NB4 (cell line): ENCODE results near the gene TAF10.

ENCODE experiments used
- DNase-seq: peaks from one replicate; pipeline ENCODE4 v3.0.0; 2010; ENCODE audit warnings: low read depth
- H3K4me3 ChIP-seq: one replicate; pipeline ENCODE4 v1.5.1; 2011; ENCODE audit warnings: mild to moderate bottlenecking, low read depth, low read length, moderate library complexity
- CTCF ChIP-seq: IDR thresholded peaks from one replicate; pipeline ENCODE4 v1.5.1; 2012; ENCODE audit warnings: low read depth, low read length
- MYC ChIP-seq: IDR thresholded peaks from 2 replicates; pipeline ENCODE4 v1.6.1; 2011; ENCODE audit warnings: low read depth, low read length
- POLR2A ChIP-seq: IDR thresholded peaks from 2 replicates; pipeline ENCODE4 v1.6.1; 2011; ENCODE audit warnings: mild to moderate bottlenecking; ENCODE audit not compliant: insufficient read length; ENCODE audit errors: extremely low read depth
- TF ChIP-seq, protein P1 (sequence below): IDR thresholded peaks from 2 replicates; pipeline ENCODE4 v1.6.1; 2011; ENCODE audit warnings: low read depth, low read length

The TAF10 gene

DNA sequence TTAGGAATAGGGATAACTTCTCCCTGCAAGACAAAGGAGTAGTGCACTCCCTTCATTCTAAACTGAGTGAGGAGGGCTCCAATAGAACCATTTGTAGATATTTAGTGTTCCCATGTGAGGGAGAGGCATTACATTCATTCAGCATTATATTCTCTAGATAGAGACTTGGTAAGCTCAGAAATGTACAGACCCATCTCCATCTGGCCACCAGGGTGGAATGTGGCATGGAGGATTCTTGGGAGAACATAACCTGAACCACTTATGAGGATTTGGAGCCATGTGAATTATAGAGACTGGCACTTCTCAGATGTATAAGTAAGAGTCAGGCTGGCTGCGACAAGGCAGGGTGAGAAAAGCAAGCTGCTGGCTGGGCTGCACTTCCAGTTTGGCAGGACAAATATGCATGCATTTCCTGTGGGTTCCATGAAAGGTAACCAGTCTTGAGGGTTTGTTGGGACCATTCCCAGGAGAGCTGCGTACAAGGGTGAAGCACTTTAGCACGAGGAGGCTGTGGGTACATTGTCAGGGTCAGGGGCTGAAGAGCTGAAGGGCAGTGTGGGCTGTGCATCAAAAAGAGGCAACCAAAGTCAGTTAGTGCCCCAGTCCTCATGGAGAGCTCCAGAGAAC, 17.8 kb downstream of the TAF10 start:
- no peak for DNase-seq
- H3K4me3 ChIP-seq = no peak overlapping the region
- TF ChIP-seq POLR2A = no peak

- no peak overlapping the region for H3K4me3 ChIP-seq
- DNase-seq = no peak
Observed at GRCh38 chr11:6588018-6588417, 24.0 kb downstream of the TAF10 start.

DNA sequence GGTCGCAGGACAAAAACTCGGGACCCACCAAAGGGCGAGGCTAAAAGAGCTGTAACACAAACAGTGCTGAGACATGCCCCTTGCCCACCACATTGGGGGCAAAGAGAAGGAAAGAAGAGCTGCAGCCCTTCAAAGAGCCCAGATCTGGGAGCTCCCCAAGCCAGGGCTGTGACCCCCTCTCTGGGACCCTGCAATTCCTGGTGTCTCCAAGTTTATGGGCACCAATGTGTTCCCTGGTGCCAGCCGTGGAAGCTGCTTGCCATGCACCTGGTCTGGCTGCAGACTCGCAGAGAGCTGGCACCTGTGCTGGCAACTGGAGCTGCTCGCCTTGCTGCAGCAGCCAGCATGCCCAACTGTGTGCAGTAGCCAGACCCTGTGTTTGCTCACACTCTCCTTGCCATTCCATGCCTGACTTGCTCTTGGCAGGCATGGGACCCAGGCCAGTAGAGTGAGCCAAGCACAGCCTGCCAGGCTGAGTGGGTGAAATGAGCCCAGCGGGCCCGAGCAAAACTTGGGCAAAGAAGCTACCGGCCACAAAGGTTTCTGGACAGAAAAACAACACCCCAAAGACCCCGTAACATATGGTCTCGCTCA, 24.6 kb downstream of the TAF10 start:
- no peak for DNase-seq
- no peak for TF ChIP-seq MYC
- TF ChIP-seq CTCF = no peak
- TF ChIP-seq, protein P1, sequence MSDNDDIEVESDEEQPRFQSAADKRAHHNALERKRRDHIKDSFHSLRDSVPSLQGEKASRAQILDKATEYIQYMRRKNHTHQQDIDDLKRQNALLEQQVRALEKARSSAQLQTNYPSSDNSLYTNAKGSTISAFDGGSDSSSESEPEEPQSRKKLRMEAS = no peak
- TF ChIP-seq POLR2A = no peak
- H3K4me3 ChIP-seq = no peak overlapping the region

More at GRCh38 chr11:6588018-6588417, 24.0 kb downstream of the TAF10 start:
- no peak for TF ChIP-seq POLR2A
- TF ChIP-seq, protein P1 = no peak
- no peak for TF ChIP-seq MYC
- TF ChIP-seq CTCF = no peak

- no peak overlapping the region for H3K4me3 ChIP-seq
- no peak for DNase-seq
- TF ChIP-seq CTCF = no peak
- no peak for TF ChIP-seq POLR2A
- TF ChIP-seq, protein P1 = no peak
- TF ChIP-seq MYC = no peak
Observed at GRCh38 chr11:6586434-6587359, 25.3 kb downstream of the TAF10 start.

DNA sequence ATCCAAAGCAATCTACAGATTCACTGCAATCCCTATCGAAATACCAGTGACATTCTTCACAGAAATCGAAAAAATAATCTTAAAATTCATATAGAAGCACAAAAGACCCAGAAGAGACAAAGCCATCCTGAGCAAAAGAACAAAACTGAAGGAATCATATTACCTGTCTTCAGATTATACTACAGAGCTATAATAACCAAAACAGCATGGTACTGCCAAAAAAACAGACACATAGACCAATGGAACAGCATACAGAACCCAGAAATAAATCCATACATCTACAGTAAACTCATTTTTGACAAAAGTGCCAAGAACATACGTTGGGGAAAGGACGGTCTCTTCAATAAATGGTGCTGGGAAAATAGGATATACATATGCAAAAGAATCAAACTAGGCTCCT, 27.5 kb downstream of the TAF10 start:
- TF ChIP-seq MYC = no peak
- TF ChIP-seq, protein P1 = no peak
- no peak for TF ChIP-seq CTCF
- no peak for TF ChIP-seq POLR2A
- no peak overlapping the region for H3K4me3 ChIP-seq
- no peak for DNase-seq

DNA sequence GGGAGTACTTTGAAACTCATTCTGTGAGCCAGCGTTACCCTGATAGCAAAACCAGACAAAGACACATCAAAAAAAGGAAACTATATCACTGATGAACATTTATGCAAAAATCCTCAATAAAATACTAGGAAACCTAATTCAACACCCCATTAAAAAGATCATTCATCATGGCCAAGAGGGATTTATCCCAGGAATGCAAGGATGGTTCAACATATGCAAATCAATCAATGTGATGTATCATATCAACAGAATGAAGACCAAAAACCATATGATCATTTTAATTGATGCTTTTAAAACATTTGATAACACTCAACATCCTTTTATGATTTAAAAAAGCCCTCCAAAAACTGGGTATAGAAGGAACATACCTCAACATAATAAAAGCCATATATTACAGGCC, 28.4 kb downstream of the TAF10 start:
- no peak overlapping the region for H3K4me3 ChIP-seq
- DNase-seq = no peak
- TF ChIP-seq, protein P1 = no peak
- no peak for TF ChIP-seq MYC
- no peak for TF ChIP-seq POLR2A
- TF ChIP-seq CTCF = no peak
